C4-2B (cell line): Measurements from ENCODE around the gene KCNJ12.

Source experiments
- H3K27ac ChIP-seq: fragments of 450-650 bp; 2 replicates; pipeline ENCODE4 v1.5.1; 2017
- ZFX ChIP-seq: fragments of 450-650 bp; IDR thresholded peaks from 2 replicates; pipeline ENCODE4 v1.6.1; 2017
- TF ChIP-seq, protein P1 (sequence below): fragments of 450-650 bp; conservative IDR thresholded peaks from 2 replicates; pipeline ENCODE4 v1.5.1; 2017; ENCODE audit warnings: mild to moderate bottlenecking

KCNJ12 gene

DNA sequence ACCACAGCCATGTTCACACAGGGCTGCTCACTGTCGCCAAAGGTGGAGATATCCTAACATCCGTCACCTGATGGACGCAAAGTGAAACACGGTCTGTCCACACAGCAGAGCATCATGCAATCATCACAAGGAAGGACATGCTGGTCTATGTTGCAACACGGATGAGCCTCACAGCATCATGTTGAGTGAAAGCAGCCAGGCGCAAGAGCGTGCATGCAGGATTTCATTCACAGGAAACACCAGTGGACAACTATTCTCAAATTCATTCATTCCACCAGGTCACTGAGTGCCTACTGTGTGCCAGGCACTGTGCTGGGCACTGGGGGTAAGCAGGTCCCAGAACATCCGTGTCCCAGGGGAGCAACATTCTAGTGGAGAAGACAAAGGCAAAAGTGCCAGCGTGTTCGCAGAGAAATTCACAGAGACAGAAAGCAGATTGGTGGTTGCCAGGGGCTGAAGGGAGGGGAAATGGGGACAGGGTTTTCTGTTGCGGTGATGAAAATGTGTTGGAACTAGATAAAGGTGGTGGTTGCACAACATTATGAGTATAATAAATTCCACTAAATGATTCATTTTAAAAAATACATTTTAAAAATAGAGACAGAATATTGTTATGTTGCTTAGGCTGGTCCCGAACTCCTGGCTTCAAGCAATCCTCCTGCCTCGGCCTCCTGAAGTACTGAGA is 22.7 kb upstream of the KCNJ12 start:
- TF ChIP-seq ZFX: no peak
- TF ChIP-seq, protein P1, sequence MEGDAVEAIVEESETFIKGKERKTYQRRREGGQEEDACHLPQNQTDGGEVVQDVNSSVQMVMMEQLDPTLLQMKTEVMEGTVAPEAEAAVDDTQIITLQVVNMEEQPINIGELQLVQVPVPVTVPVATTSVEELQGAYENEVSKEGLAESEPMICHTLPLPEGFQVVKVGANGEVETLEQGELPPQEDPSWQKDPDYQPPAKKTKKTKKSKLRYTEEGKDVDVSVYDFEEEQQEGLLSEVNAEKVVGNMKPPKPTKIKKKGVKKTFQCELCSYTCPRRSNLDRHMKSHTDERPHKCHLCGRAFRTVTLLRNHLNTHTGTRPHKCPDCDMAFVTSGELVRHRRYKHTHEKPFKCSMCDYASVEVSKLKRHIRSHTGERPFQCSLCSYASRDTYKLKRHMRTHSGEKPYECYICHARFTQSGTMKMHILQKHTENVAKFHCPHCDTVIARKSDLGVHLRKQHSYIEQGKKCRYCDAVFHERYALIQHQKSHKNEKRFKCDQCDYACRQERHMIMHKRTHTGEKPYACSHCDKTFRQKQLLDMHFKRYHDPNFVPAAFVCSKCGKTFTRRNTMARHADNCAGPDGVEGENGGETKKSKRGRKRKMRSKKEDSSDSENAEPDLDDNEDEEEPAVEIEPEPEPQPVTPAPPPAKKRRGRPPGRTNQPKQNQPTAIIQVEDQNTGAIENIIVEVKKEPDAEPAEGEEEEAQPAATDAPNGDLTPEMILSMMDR: no peak
- no peak overlapping the region for H3K27ac ChIP-seq

DNA sequence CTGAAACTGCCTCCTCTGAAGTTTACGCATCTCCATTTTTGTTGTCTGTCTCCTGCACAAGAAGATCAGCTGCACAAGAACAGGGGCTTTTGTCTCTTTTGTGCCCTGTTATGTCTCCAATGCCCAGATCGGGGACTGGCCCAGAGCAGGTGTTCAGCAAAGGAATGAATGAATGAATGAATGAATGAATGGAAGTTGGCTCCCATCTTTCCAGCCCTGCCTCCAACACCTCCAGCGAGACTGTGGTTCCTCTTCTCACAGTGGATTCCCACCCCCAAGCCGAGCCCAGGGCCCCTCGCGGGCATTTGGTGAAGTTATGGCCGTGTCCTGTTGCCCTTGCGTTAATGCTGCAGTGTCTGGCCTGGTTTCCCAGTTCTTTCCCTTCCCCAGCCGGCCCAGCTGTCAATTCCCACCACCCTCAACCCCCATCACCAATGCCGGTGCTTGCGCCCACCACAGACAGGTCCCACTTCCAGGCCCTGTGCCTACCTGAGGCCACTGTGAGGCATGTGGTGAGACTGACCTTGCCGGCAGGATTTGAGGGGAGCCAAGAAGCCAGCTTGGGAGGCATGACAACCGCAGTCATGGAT is 21.3 kb upstream of the KCNJ12 start:
- H3K27ac ChIP-seq: no peak overlapping the region
- TF ChIP-seq, protein P1: no peak
- no peak for TF ChIP-seq ZFX

DNA sequence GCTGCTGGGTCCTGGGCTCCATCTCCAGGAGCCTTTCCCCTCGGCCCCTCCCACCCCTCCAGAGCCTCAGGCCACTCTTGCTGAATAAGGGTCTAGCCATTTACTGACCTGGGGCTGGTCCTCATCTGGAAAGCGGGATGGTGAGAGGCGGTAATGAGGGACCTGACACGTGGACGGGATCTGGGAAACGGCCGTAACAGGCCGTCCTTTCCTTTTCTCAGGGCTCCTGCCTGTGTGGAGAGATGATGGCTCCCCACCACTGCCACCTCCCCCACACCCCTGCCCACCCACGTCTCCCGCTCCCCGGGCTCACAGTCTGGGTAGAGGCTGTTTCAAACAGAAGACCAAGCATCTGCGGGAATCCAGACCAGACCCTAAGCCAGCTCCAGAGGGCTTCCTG is 20.6 kb upstream of the KCNJ12 start:
- TF ChIP-seq, protein P1: no peak
- no peak for TF ChIP-seq ZFX
- no peak overlapping the region for H3K27ac ChIP-seq

DNA sequence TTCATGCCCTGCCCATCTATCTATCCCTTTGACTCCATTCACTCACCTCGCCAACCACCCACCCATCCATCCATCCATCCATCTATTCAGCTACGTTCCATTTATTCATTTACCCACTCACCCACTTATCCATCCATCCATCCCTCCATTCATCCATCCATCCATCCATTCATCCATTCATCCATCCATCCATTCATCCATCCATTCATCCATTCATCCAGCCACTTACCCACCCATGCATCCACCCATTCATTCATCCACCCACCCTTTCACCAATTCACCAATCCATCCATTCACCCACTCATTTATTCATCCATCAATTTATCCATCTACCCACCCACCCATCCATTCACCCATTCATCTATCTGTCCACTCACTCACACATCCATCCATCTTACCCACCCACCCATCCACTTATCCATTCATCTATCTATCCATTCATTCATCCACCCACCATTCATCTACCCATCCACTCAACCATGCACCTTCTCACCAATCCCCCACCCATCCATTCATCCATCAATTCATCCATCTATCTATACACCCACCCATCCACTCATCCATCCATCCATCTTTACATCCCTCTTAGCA is 19.5 kb upstream of the KCNJ12 start:
- H3K27ac ChIP-seq: no peak overlapping the region
- no peak for TF ChIP-seq ZFX
- TF ChIP-seq, protein P1: no peak

DNA sequence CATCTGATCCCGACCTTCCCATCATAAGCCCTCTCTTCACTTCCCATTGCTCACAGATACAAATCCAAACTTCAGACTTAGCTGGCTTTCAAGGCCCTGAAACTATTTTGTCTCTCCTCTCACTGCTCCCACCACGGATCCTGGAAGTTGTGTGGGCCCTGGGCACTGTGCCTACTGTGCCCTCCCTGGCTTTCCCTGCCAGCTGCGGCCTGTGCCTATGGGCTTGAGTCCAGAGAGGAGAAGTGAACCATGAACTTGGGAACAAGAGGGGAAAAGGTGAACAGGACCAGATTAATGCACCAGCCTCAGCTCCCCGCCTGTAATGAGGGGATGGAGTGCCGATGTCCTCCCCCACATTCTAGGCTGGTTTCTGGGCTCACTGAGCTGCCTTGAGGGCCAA is 18.9 kb upstream of the KCNJ12 start:
- no peak overlapping the region for H3K27ac ChIP-seq
- no peak for TF ChIP-seq ZFX
- TF ChIP-seq, protein P1: no peak

DNA sequence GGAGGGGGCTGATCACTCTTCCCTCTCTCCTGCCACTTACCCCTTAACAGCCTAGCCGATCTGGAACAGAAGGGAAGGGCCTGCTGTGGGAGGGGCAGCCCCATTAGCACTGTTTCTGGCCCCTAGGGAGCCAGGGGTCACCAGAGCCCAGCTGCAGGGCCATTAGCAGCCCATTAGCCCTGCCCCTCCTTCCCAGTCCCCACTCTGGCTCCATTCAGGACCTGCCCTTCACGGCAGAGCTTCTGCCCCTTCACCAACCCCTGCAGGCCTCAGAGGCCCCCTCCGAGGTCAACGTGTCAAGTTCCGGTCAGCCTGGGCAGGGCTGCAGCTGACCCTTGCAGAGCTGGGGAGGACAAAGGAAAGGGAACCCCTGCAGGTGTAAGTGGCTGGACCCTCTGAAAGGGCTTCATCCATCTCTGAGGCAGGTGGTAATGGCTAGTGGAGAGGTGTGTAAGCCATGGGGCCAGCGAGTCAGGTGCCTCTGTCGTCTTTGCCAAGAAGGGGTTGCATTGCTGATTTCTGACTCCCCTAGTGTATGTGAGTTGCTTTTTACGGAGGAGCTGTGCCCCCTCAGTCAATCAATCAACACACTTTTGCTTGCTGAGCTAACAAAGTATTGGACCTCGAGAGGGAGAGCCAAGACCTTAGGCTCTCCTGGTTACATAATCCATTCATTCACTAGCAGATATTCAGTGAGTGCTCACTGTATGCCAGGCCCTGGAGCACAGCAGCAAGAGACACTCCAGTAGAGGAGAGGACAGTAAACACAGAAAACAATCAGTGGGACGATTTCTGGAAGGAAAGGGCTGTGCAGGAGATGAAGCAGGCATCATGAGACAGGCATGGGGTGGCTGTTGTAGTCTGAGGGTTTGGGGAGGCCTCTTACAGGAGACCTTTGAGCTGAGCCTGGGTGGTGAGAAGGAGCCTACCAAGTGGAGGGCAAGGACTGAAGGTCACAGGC is 18.2 kb upstream of the KCNJ12 start:
- H3K27ac ChIP-seq: no peak overlapping the region
- TF ChIP-seq, protein P1: no peak
- TF ChIP-seq ZFX: no peak
